Stomach smooth muscle (tissue), 2 donors: ENCODE data around the gene CXorf66.
"Not testable (repeated sequence)": the region's sequence is repeated elsewhere in the genome, so short reads cannot be mapped to it uniquely, and the experiment has no call there.

Experiments used
- H3K27ac ChIP-seq: one replicate; pipeline ENCODE4 v1.7.0; 2013; ENCODE audit warnings: mild to moderate bottlenecking, low read length, inconsistent platforms
- H3K27me3 ChIP-seq, 2 donors: one replicate each; pipeline ENCODE4 v1.7.0; 2013; ENCODE audit warnings: low read length in 2 of 2; ENCODE audit not compliant: insufficient read depth in 2 of 2, control insufficient read depth in 1 of 2
- H3K36me3 ChIP-seq, 2 donors: one replicate each; pipeline ENCODE4 v1.7.0; 2013; ENCODE audit warnings: low read length in 2 of 2; ENCODE audit not compliant: control insufficient read depth in 2 of 2, insufficient read depth in 2 of 2
- H3K4me1 ChIP-seq: one replicate; pipeline ENCODE4 v1.7.0; 2013; ENCODE audit warnings: low read length; ENCODE audit not compliant: control insufficient read depth, insufficient read depth
- H3K4me3 ChIP-seq, 2 donors: one replicate each; pipeline ENCODE4 v1.7.0; 2013; ENCODE audit warnings: low read length in 2 of 2
- H3K9ac ChIP-seq, 2 donors: one replicate each; pipeline ENCODE4 v1.7.0; 2013; ENCODE audit warnings: low read length in 2 of 2, mild to moderate bottlenecking in 1 of 2
- H3K9me3 ChIP-seq, 2 donors: one replicate each; pipeline ENCODE4 v1.7.0; 2013; ENCODE audit warnings: low read length in 2 of 2; ENCODE audit not compliant: control insufficient read depth in 2 of 2
- donor health status: healthy.
- donor health status: Pancreatic carcinoma.

CXorf66 gene

GRCh38 chrX:139924696-139925095 is 40.6 kb downstream of the CXorf66 start:
- no peak overlapping the region for H3K9ac ChIP-seq
- H3K9me3 ChIP-seq: no peaks in the 10 kb centered on the region
- no peak overlapping the region for H3K27ac ChIP-seq
- H3K4me1 ChIP-seq: no peaks in the 10 kb centered on the region
- no peak overlapping the region for H3K4me3 ChIP-seq
- peaks cover 0 to 5% of the 10 kb centered on the region in 2 donors for H3K27me3 ChIP-seq
- no peaks in the 10 kb centered on the region for H3K36me3 ChIP-seq

GRCh38 chrX:139924069-139924695 is 41.1 kb downstream of the CXorf66 start:
- H3K9me3 ChIP-seq: no peaks in the 10 kb centered on the region
- no peaks in the 10 kb centered on the region for H3K4me1 ChIP-seq
- no peaks in the 10 kb centered on the region for H3K36me3 ChIP-seq
- no peak overlapping the region for H3K27ac ChIP-seq
- H3K4me3 ChIP-seq: no peak overlapping the region
- H3K27me3 ChIP-seq: peaks cover 0 to 4% of the 10 kb centered on the region in 2 donors
- no peak overlapping the region for H3K9ac ChIP-seq

GRCh38 chrX:139921142-139921541 is 44.2 kb downstream of the CXorf66 start:
- not testable (repeated sequence) for H3K27ac ChIP-seq, H3K27me3 ChIP-seq, H3K4me3 ChIP-seq, H3K9me3 ChIP-seq, H3K4me1 ChIP-seq, H3K36me3 ChIP-seq, H3K9ac ChIP-seq

- Histone ChIP-seq H3K9me3 (no peaks in the 10 kb centered on the region), H3K4me3 (no peak overlapping the region), H3K9ac (no peak overlapping the region), H3K27ac (no peak overlapping the region), H3K27me3 (peaks cover 0 to 4% of the 10 kb centered on the region in 2 donors), H3K4me1 (no peaks in the 10 kb centered on the region), H3K36me3 (no peaks in the 10 kb centered on the region)
Observed at GRCh38 chrX:139920316-139920715, 45.0 kb downstream of the CXorf66 start.

- H3K36me3 ChIP-seq: no peaks in the 10 kb centered on the region
- H3K27me3 ChIP-seq: no peaks in the 10 kb centered on the region
- no peak overlapping the region for H3K4me3 ChIP-seq
- H3K9ac ChIP-seq: no peak overlapping the region
- no peaks in the 10 kb centered on the region for H3K9me3 ChIP-seq
- no peak overlapping the region for H3K27ac ChIP-seq
- H3K4me1 ChIP-seq: no peaks in the 10 kb centered on the region
Observed at GRCh38 chrX:139914421-139914820, 50.9 kb downstream of the CXorf66 start.

GRCh38 chrX:139909712-139910111 is 55.6 kb downstream of the CXorf66 start:
- H3K4me3 ChIP-seq: no peak overlapping the region
- H3K36me3 ChIP-seq: no peaks in the 10 kb centered on the region
- no peaks in the 10 kb centered on the region for H3K27me3 ChIP-seq
- H3K9me3 ChIP-seq: no peaks in the 10 kb centered on the region
- H3K4me1 ChIP-seq: peaks cover 2% of the 10 kb centered on the region
- no peak overlapping the region for H3K27ac ChIP-seq
- no peak overlapping the region for H3K9ac ChIP-seq

GRCh38 chrX:139907078-139907477 is 58.2 kb downstream of the CXorf66 start:
- no peaks in the 10 kb centered on the region for H3K27me3 ChIP-seq
- no peak overlapping the region for H3K4me3 ChIP-seq
- no peaks in the 10 kb centered on the region for H3K9me3 ChIP-seq

GRCh38 chrX:139905743-139906142 is 59.6 kb downstream of the CXorf66 start:
- no peak overlapping the region for H3K9ac ChIP-seq
- no peaks in the 10 kb centered on the region for H3K27me3 ChIP-seq
- peaks cover 2% of the 10 kb centered on the region for H3K4me1 ChIP-seq
- H3K27ac ChIP-seq: no peak overlapping the region
- no peaks in the 10 kb centered on the region for H3K36me3 ChIP-seq
- H3K4me3 ChIP-seq: no peak overlapping the region
- no peaks in the 10 kb centered on the region for H3K9me3 ChIP-seq

More at GRCh38 chrX:139907078-139907477, 58.2 kb downstream of the CXorf66 start:
- Histone ChIP-seq H3K9ac (no peak overlapping the region), H3K27ac (no peak overlapping the region), H3K36me3 (no peaks in the 10 kb centered on the region), H3K4me1 (peaks cover 2% of the 10 kb centered on the region)
